SK-N-SH (cell line): ENCODE data around the gene CUL9. TPM values are rescaled to one million over a fixed set of nuclear protein-coding genes. Genes with fewer than 3 reads are reported as not detected.

ENCODE experiments used
- CTCF ChIA-PET: fragments of 300-600, 350-600 bp; formaldehyde crosslinking; extraction: SDS; loops from one replicate; lab custom pipeline; 2021; lab: Yijun Ruan, JAX
- POLR2A ChIA-PET: fragments of 350-600 bp; sonication (Branson Sonifier 250); formaldehyde crosslinking; extraction: SDS; loops from one replicate; lab custom pipeline; 2020; ENCODE audit warnings: antibody characterized with exemption, inconsistent platforms; lab: Yijun Ruan, JAX
- DNase-seq: peaks from one replicate; pipeline ENCODE4 v3.0.0; 2012
- H2AFZ ChIP-seq: fragments of 200-600 bp; sonication (generic); 2 replicates; pipeline ENCODE4 v1.8.1; 2016; ENCODE audit warnings: antibody characterized with exemption, mild to moderate bottlenecking, low read depth
- H3F3A ChIP-seq: fragments of 200-600 bp; sonication (generic); replicated peaks from 2 replicates; pipeline ENCODE3; 2016; ENCODE audit warnings: antibody characterized with exemption, mild to moderate bottlenecking; ENCODE audit not compliant: insufficient read depth
- H3K27ac ChIP-seq, 2 experiments: fragments of 200-500 bp in 1 of 2; fragments of 200-600 bp in 1 of 2; sonication (Bioruptor generic) in 1 of 2; sonication (generic), shearing (Covaris generic) in 1 of 2; 2 replicates each; pipeline versions ENCODE4 v1.5.1 to v1.6.1; 2014 to 2016; ENCODE audit warnings: low read depth in 2 of 2, inconsistent platforms in 1 of 2, low read length in 1 of 2, mild to moderate bottlenecking in 1 of 2, mixed read lengths in 1 of 2
- H3K27me3 ChIP-seq: fragments of 200-600 bp; sonication (generic), shearing (Covaris generic); 2 replicates; pipeline ENCODE4 v1.6.1; 2016; ENCODE audit warnings: mixed run types; ENCODE audit not compliant: insufficient read depth
- H3K36me3 ChIP-seq, 2 experiments: fragments of 200-500 bp in 1 of 2; fragments of 200-600 bp in 1 of 2; sonication (Bioruptor generic) in 1 of 2; sonication (generic) in 1 of 2; replicated peaks in 1 of 2; 2 replicates each; pipeline versions ENCODE3 to v1.5.1; 2014 to 2016; ENCODE audit warnings: low read length in 1 of 2, mild to moderate bottlenecking in 1 of 2; ENCODE audit not compliant: insufficient read depth in 2 of 2, control insufficient read depth in 1 of 2
- H3K4me1 ChIP-seq, 2 experiments: fragments of 200-500 bp in 1 of 2; fragments of 200-600 bp in 1 of 2; sonication (Bioruptor generic) in 1 of 2; sonication (generic), shearing (Covaris generic) in 1 of 2; 2 replicates each; pipeline versions ENCODE4 v1.5.1 to v1.6.1; 2014 to 2016; ENCODE audit warnings: low read depth in 1 of 2, low read length in 1 of 2, mixed run types in 1 of 2; ENCODE audit not compliant: insufficient read depth in 2 of 2, control insufficient read depth in 1 of 2
- H3K4me2 ChIP-seq: fragments of 200-600 bp; sonication (generic), shearing (Covaris generic); 2 replicates; pipeline ENCODE4 v1.6.1; 2017; ENCODE audit warnings: mixed run types
- H3K4me3 ChIP-seq, 2 experiments: fragments of 200-500 bp in 1 of 2; fragments of 200-600 bp in 1 of 2; sonication (Bioruptor generic) in 1 of 2; sonication (generic), shearing (Covaris generic) in 1 of 2; 2 replicates each; pipeline versions ENCODE4 v1.5.1 to v1.8.1; 2014 to 2016; ENCODE audit warnings: low read depth in 2 of 2, inconsistent platforms in 1 of 2, low read length in 1 of 2, mild to moderate bottlenecking in 1 of 2, mixed read lengths in 1 of 2, moderate library complexity in 1 of 2
- H3K79me2 ChIP-seq: fragments of 200-600 bp; sonication (generic); 2 replicates; pipeline ENCODE4 v1.8.1; 2017; ENCODE audit warnings: mild to moderate bottlenecking; ENCODE audit not compliant: insufficient read depth
- H3K9ac ChIP-seq: fragments of 200-600 bp; sonication (generic); 2 replicates; pipeline ENCODE4 v1.6.1; 2017; ENCODE audit warnings: mixed run types
- H3K9me2 ChIP-seq: fragments of 200-600 bp; sonication (generic); 2 replicates; pipeline ENCODE4 v1.6.1; 2017; ENCODE audit warnings: mixed run types
- H3K9me3 ChIP-seq: fragments of 200-600 bp; sonication (generic); 2 replicates; pipeline ENCODE4 v1.6.1; 2017; ENCODE audit warnings: mixed run types, mild to moderate bottlenecking, moderate library complexity
- H4K20me1 ChIP-seq: fragments of 200-600 bp; sonication (generic); 2 replicates; pipeline ENCODE4 v1.6.1; 2017; ENCODE audit warnings: mild to moderate bottlenecking, mixed run types; ENCODE audit not compliant: insufficient read depth
- CHD2 ChIP-seq: fragments of 150-350 bp; IDR thresholded peaks from 2 replicates; pipeline ENCODE4 v1.6.1; 2018; ENCODE audit warnings: low read length; ENCODE audit not compliant: partially characterized antibody
- CTCF ChIP-seq: fragments of 200-600 bp; sonication (generic); IDR thresholded peaks from 2 replicates; pipeline ENCODE4 v1.6.1; 2017; ENCODE audit warnings: antibody characterized with exemption, mild to moderate bottlenecking, moderate library complexity
- EP300 ChIP-seq, 2 experiments: IDR thresholded peaks; 2 replicates each; pipeline versions ENCODE4 v1.4.0 to v1.6.1; 2012; ENCODE audit warnings: borderline replicate concordance in 1 of 2, low read depth in 1 of 2, low read length in 1 of 2
- FOXM1 ChIP-seq: IDR thresholded peaks from 2 replicates; pipeline ENCODE4 v1.4.0; 2012; ENCODE audit warnings: low read depth, mild to moderate bottlenecking
- JUND ChIP-seq: IDR thresholded peaks from 2 replicates; pipeline ENCODE4 v1.4.0; 2012
- MXI1 ChIP-seq: IDR thresholded peaks from 2 replicates; pipeline ENCODE4 v1.6.1; 2012; ENCODE audit warnings: mild to moderate bottlenecking, low read depth, low read length, improper control_type of control experiment
- NFIC ChIP-seq: IDR thresholded peaks from 2 replicates; pipeline ENCODE4 v1.4.0; 2012; ENCODE audit warnings: borderline replicate concordance
- POLR2AphosphoS5 ChIP-seq: IDR thresholded peaks from 2 replicates; pipeline ENCODE4 v1.6.1; 2012; ENCODE audit warnings: low read depth, low read length
- RAD21 ChIP-seq: IDR thresholded peaks from 2 replicates; pipeline ENCODE4 v1.6.1; 2012; ENCODE audit warnings: mild to moderate bottlenecking, low read length
- RCOR1 ChIP-seq: fragments of 150-350 bp; IDR thresholded peaks from 2 replicates; pipeline ENCODE4 v1.6.1; 2017; ENCODE audit warnings: antibody characterized with exemption, low read length
- RFX5 ChIP-seq: IDR thresholded peaks from 2 replicates; pipeline ENCODE4 v1.6.1; 2012; ENCODE audit warnings: mild to moderate bottlenecking, improper control_type of control experiment, low read length
- SMC3 ChIP-seq: IDR thresholded peaks from 2 replicates; pipeline ENCODE4 v1.6.1; 2012; ENCODE audit warnings: low read depth, low read length, improper control_type of control experiment
- TCF12 ChIP-seq: IDR thresholded peaks from 2 replicates; pipeline ENCODE4 v1.4.0; 2012
- TEAD4 ChIP-seq: IDR thresholded peaks from 2 replicates; pipeline ENCODE4 v1.4.0; 2012; ENCODE audit warnings: mild to moderate bottlenecking, borderline replicate concordance; ENCODE audit not compliant: insufficient read depth
- USF1 ChIP-seq: IDR thresholded peaks from 2 replicates; pipeline ENCODE4 v1.4.0; 2012; ENCODE audit warnings: low read depth, borderline replicate concordance
- WGBS: methylation state at CpG from one replicate; pipeline ENCODE4 v1.1.6; 2017; ENCODE audit warnings: low lambda C conversion rate; 5-methylcytosine and 5-hydroxymethylcytosine counted together
- polyA plus RNA-seq, 3 experiments: library from polyadenylated mRNA; depleted of rRNA; stranded (reverse); fragments of >200 nt; gene quantifications; 2 replicates each; pipeline ENCODE4 v1.2.3, GENCODE V29; 2012

The CUL9 gene
- polyA plus RNA-seq, 1 of the 3 experiments (the other 2 are of a cell fraction): 37.7 TPM

- H3K27ac ChIP-seq: no peak overlapping the region
- H3K4me2 ChIP-seq: no peak overlapping the region
- TF ChIP-seq EP300 (IDR thresholded peaks at IDR 0.05; ENCODE audit: borderline replicate concordance in 1 of 2, low read depth in 1 of 2, low read length in 1 of 2) (no peak), RCOR1 (no peak), POLR2AphosphoS5 (no peak), JUND (no peak), TEAD4 (no peak)
- H3K9ac ChIP-seq: no peak overlapping the region
- H3K4me1 ChIP-seq: no peaks in the 10 kb centered on the region
- DNase-seq: no peak
- CTCF ChIA-PET: no interaction called here
- no peaks in the 10 kb centered on the region for H3K9me2 ChIP-seq
- no peaks in the 10 kb centered on the region for H3K36me3 ChIP-seq
- H3F3A ChIP-seq: no peaks in the 10 kb centered on the region
- POLR2A ChIA-PET: no interaction called here
- H2AFZ ChIP-seq: no peak overlapping the region
- H3K4me3 ChIP-seq: no peak overlapping the region
- H3K9me3 ChIP-seq: no peaks in the 10 kb centered on the region
- WGBS: 82% methylated on average over 10 of the region's 14 CpGs
- H4K20me1 ChIP-seq: no peaks in the 10 kb centered on the region
- no peaks in the 10 kb centered on the region for H3K79me2 ChIP-seq
- no peaks in the 10 kb centered on the region for H3K27me3 ChIP-seq
These were observed 80.2 kb downstream of the CUL9 start for GRCh38 chr6:43262000-43262779.

GRCh38 chr6:43262780-43263313 lies 80.9 kb downstream of the CUL9 start:
- CTCF ChIA-PET: interaction anchor here (1.0 kb wide), 1 partner anchor 13 kb away, joined by 3 read pairs; no protein-coding TSS in a partner anchor
- TF ChIP-seq MXI1 (no peak), RFX5 (no peak)
- H2AFZ ChIP-seq: no peak overlapping the region

GRCh38 chr6:43263314-43264178 lies 81.5 kb downstream of the CUL9 start:
- Histone ChIP-seq H3K79me2 (no peaks in the 10 kb centered on the region), H3K4me2 (no peak overlapping the region), H3K9ac (no peak overlapping the region), H3K4me3 (no peak overlapping the region; a peak in 1 of 4 replicates), H3K9me3 (no peaks in the 10 kb centered on the region), H2AFZ (no peak overlapping the region), H4K20me1 (no peaks in the 10 kb centered on the region), H3F3A (no peaks in the 10 kb centered on the region), H3K9me2 (no peaks in the 10 kb centered on the region), H3K4me1 (peaks cover 0 to 6% of the 10 kb centered on the region in 2 experiments; a peak in 1 of 4 replicates), H3K27ac (no peak overlapping the region), H3K36me3 (no peaks in the 10 kb centered on the region), H3K27me3 (no peaks in the 10 kb centered on the region)
- ChIA-PET CTCF (interaction anchor here (0.8 to 1.0 kb wide), 2 partner anchors 12 to 14 kb away, joined by 3 read pairs; no protein-coding TSS in a partner anchor), POLR2A (no interaction called here)
- 74% methylated on average over 8 of the region's 12 CpGs for WGBS
- DNase-seq: peak; percentile 68
- peak; percentile 77 for TF ChIP-seq RAD21
- no peak for TF ChIP-seq USF1
- TF ChIP-seq CHD2: no peak
- TF ChIP-seq CTCF: peak; percentile 77
- TF ChIP-seq RCOR1: no peak
- TF ChIP-seq MXI1: no peak
- no peak for TF ChIP-seq TCF12
- TF ChIP-seq NFIC: no peak
- TF ChIP-seq FOXM1: no peak
- peak; percentile 70 for TF ChIP-seq SMC3

More at GRCh38 chr6:43262780-43263313, 80.9 kb downstream of the CUL9 start:
- no peak overlapping the region for H3K4me3 ChIP-seq
- no peaks in the 10 kb centered on the region; a peak in 1 of 4 replicates for H3K4me1 ChIP-seq
- no peak overlapping the region for H3K4me2 ChIP-seq
- no peaks in the 10 kb centered on the region for H3K27me3 ChIP-seq
- no peak overlapping the region for H3K27ac ChIP-seq
- POLR2A ChIA-PET: no interaction called here
- WGBS: 93% methylated on average over 24 of the region's 39 CpGs
- no peaks in the 10 kb centered on the region for H4K20me1 ChIP-seq
- no peaks in the 10 kb centered on the region for H3K79me2 ChIP-seq
- no peak for DNase-seq
- no peak overlapping the region for H3K9ac ChIP-seq
- H3K9me3 ChIP-seq: no peaks in the 10 kb centered on the region
- H3F3A ChIP-seq: no peaks in the 10 kb centered on the region
- no peaks in the 10 kb centered on the region for H3K9me2 ChIP-seq
- no peaks in the 10 kb centered on the region for H3K36me3 ChIP-seq
